ENCODE data around the gene HCRTR1. TPM values are rescaled to one million over a fixed set of nuclear protein-coding genes. Genes with fewer than 3 reads are reported as not detected.
A peak's percentile ranks its signal among the peaks of the same experiment; 100 is the strongest.

HCRTR1 gene
- total RNA-seq, 5 donors from 2014 or later (not counting 1 experiment from before 2014, with no cell fraction given), result not detected

GRCh38 chr1:31633117-31633516 lies 15.6 kb downstream of the HCRTR1 start:
- ChIA-PET CTCF (interaction anchor here in 1 of 2 donors (0.7 kb wide), 1 partner anchor 1764 kb away, joined by 3 read pairs; no protein-coding TSS in a partner anchor), POLR2A (no interaction called here)
- Mint-ChIP-seq H3K27ac (no peak overlapping the region), H3K27me3 (no peaks in the 10 kb centered on the region), H3K9me3 (no peaks in the 10 kb centered on the region), H3K4me1 (peaks cover 0 to 22% (median 16%) of the 10 kb centered on the region in 3 donors), H3K4me3 (no peak overlapping the region), H3K36me3 (peaks cover 32% of the 10 kb centered on the region)
- no peaks in the 10 kb centered on the region for H3K27me3 ChIP-seq (replicated peaks in 1 of 2; ENCODE audit: control insufficient read depth in 2 of 2, extremely low read depth in 1 of 2, insufficient read depth in 2 of 2, low read length in 1 of 2)
- H3K36me3 ChIP-seq (ENCODE audit: control insufficient read depth in 2 of 2, extremely low read depth in 1 of 2, insufficient read depth in 1 of 2, low read length in 1 of 2), result peaks cover 8 to 77% of the 10 kb centered on the region in 2 donors
- 86% methylated on average over 1 of the region's 4 CpGs for WGBS (ENCODE audit: insufficient coverage)
- H3K4me1 ChIP-seq (ENCODE audit: control insufficient read depth in 1 of 2, extremely low read depth in 1 of 2, insufficient read depth in 2 of 2, low read length in 2 of 2), result peaks cover 0 to 11% of the 10 kb centered on the region in 2 experiments
- H3K4me3 ChIP-seq (ENCODE audit: control insufficient read depth in 1 of 2, extremely low read depth in 1 of 2, low read length in 1 of 2), result no peak overlapping the region
- no peak overlapping the region for H3K27ac ChIP-seq (ENCODE audit: low read length)
- no peaks in the 10 kb centered on the region for H3K9me3 ChIP-seq
- ATAC-seq (replicated peaks in 1 of 4), result no peak
- DNase-seq, result peak in 8 of 35 experiments; percentile 12 to 27 (median 22)

- Histone ChIP-seq H3K4me3 (ENCODE audit: control insufficient read depth in 1 of 2, extremely low read depth in 1 of 2, low read length in 1 of 2) (no peak overlapping the region), H3K9me3 (no peaks in the 10 kb centered on the region), H3K27ac (ENCODE audit: low read length) (no peak overlapping the region), H3K27me3 (replicated peaks in 1 of 2; ENCODE audit: control insufficient read depth in 2 of 2, extremely low read depth in 1 of 2, insufficient read depth in 2 of 2, low read length in 1 of 2) (no peaks in the 10 kb centered on the region), H3K36me3 (ENCODE audit: control insufficient read depth in 2 of 2, extremely low read depth in 1 of 2, insufficient read depth in 1 of 2, low read length in 1 of 2) (peaks cover 2 to 34% of the 10 kb centered on the region in 2 donors), H3K4me1 (ENCODE audit: control insufficient read depth in 1 of 2, extremely low read depth in 1 of 2, insufficient read depth in 2 of 2, low read length in 2 of 2) (peaks cover 0 to 32% of the 10 kb centered on the region in 2 experiments)
- CTCF ChIA-PET, result interaction anchor here in 1 of 2 donors (0.7 kb wide), 1 partner anchor 1076 kb away, joined by 8 read pairs; no protein-coding TSS in a partner anchor
- DNase-seq (no peak), ATAC-seq (replicated peaks in 1 of 4) (peak in 1 of 4 experiments; percentile 45)
- WGBS (ENCODE audit: insufficient coverage), result 63% methylated on average over 2 of the region's 5 CpGs
- Mint-ChIP-seq H3K4me3 (no peak overlapping the region), H3K9me3 (no peaks in the 10 kb centered on the region), H3K36me3 (peaks cover 5% of the 10 kb centered on the region), H3K27me3 (no peaks in the 10 kb centered on the region), H3K4me1 (peaks cover 0 to 31% (median 25%) of the 10 kb centered on the region in 3 donors), H3K27ac (no peak overlapping the region)
- POLR2A ChIA-PET, result interaction anchor here in 1 of 2 donors (0.5 kb wide), 1 partner anchor 470 kb away, joined by 5 read pairs; the partner anchor contains the start of gene KPNA6
These were observed 20.6 kb downstream of the HCRTR1 start for GRCh38 chr1:31637915-31638673.

GRCh38 chr1:31639543-31639942 lies 22.1 kb downstream of the HCRTR1 start:
- Histone ChIP-seq H3K4me1 (ENCODE audit: control insufficient read depth in 1 of 2, extremely low read depth in 1 of 2, insufficient read depth in 2 of 2, low read length in 2 of 2) (peaks cover 9 to 43% of the 10 kb centered on the region in 2 experiments), H3K9me3 (no peaks in the 10 kb centered on the region), H3K27me3 (replicated peaks in 1 of 2; ENCODE audit: control insufficient read depth in 2 of 2, extremely low read depth in 1 of 2, insufficient read depth in 2 of 2, low read length in 1 of 2) (no peaks in the 10 kb centered on the region), H3K4me3 (ENCODE audit: control insufficient read depth in 1 of 2, extremely low read depth in 1 of 2, low read length in 1 of 2) (no peak overlapping the region), H3K36me3 (ENCODE audit: control insufficient read depth in 2 of 2, extremely low read depth in 1 of 2, insufficient read depth in 1 of 2, low read length in 1 of 2) (peaks cover 2 to 22% of the 10 kb centered on the region in 2 donors), H3K27ac (ENCODE audit: low read length) (no peak overlapping the region)
- Mint-ChIP-seq H3K4me1 (peaks cover 11 to 44% (median 38%) of the 10 kb centered on the region in 3 donors), H3K36me3 (peaks cover 4% of the 10 kb centered on the region), H3K27me3 (no peaks in the 10 kb centered on the region), H3K4me3 (no peak overlapping the region), H3K27ac (no peak overlapping the region), H3K9me3 (no peaks in the 10 kb centered on the region)
- DNase-seq, result no peak
- WGBS (ENCODE audit: insufficient coverage), result 76% methylated on average over 4 of the region's 5 CpGs
- ChIA-PET CTCF (no interaction called here), POLR2A (no interaction called here)
- ATAC-seq (replicated peaks in 1 of 4), result no peak

- Mint-ChIP-seq H3K36me3 (no peaks in the 10 kb centered on the region), H3K9me3 (no peaks in the 10 kb centered on the region), H3K4me1 (peaks cover 16 to 50% (median 45%) of the 10 kb centered on the region in 3 donors), H3K4me3 (no peak overlapping the region), H3K27ac (no peak overlapping the region), H3K27me3 (no peaks in the 10 kb centered on the region)
- peaks cover 2 to 16% of the 10 kb centered on the region in 2 donors for H3K36me3 ChIP-seq (ENCODE audit: control insufficient read depth in 2 of 2, extremely low read depth in 1 of 2, insufficient read depth in 1 of 2, low read length in 1 of 2)
- ATAC-seq (replicated peaks in 1 of 4) (no peak), DNase-seq (no peak)
- ChIA-PET CTCF (no interaction called here), POLR2A (no interaction called here)
- H3K4me1 ChIP-seq (ENCODE audit: control insufficient read depth in 1 of 2, extremely low read depth in 1 of 2, insufficient read depth in 2 of 2, low read length in 2 of 2), result peaks cover 9 to 44% of the 10 kb centered on the region in 2 experiments
- H3K9me3 ChIP-seq, result no peaks in the 10 kb centered on the region
- H3K27me3 ChIP-seq (replicated peaks in 1 of 2; ENCODE audit: control insufficient read depth in 2 of 2, extremely low read depth in 1 of 2, insufficient read depth in 2 of 2, low read length in 1 of 2), result no peaks in the 10 kb centered on the region
- H3K4me3 ChIP-seq (ENCODE audit: control insufficient read depth in 1 of 2, extremely low read depth in 1 of 2, low read length in 1 of 2), result no peak overlapping the region
- no peak overlapping the region for H3K27ac ChIP-seq (ENCODE audit: low read length)
These were observed 22.7 kb downstream of the HCRTR1 start for GRCh38 chr1:31640179-31640578.

DNA sequence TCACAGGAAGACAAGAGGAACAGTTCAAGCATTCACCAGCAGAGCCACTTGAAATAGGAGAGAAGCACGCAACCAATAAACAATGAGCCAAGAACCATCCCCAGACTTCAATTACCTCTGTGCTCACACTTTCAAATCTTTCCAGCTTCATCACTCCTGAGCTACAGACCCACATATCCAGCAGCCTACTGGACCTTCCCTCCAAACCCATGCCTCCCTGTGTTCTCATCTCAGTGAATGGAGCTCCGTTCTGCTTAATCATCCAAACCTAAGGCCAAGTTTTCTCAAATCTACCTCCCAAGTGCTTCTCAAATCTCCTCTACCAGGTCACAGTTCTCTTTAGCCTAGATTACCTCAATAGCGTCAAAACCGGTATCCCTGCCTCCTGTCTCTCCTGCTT lies 23.5 kb downstream of the HCRTR1 start:
- H3K27ac Mint-ChIP-seq, result no peak overlapping the region
- no peak overlapping the region for H3K4me3 Mint-ChIP-seq
- H3K27me3 Mint-ChIP-seq, result no peaks in the 10 kb centered on the region
- no peak for DNase-seq
- ATAC-seq (replicated peaks in 1 of 4), result no peak
- peaks cover 16 to 52% of the 10 kb centered on the region in 2 experiments for H3K4me1 ChIP-seq (ENCODE audit: control insufficient read depth in 1 of 2, extremely low read depth in 1 of 2, insufficient read depth in 2 of 2, low read length in 2 of 2)
- no peaks in the 10 kb centered on the region for H3K27me3 ChIP-seq (replicated peaks in 1 of 2; ENCODE audit: control insufficient read depth in 2 of 2, extremely low read depth in 1 of 2, insufficient read depth in 2 of 2, low read length in 1 of 2)
- H3K4me3 ChIP-seq (ENCODE audit: control insufficient read depth in 1 of 2, extremely low read depth in 1 of 2, low read length in 1 of 2), result no peak overlapping the region
- CTCF ChIA-PET, result no interaction called here
- no peaks in the 10 kb centered on the region for H3K9me3 Mint-ChIP-seq
- POLR2A ChIA-PET, result no interaction called here
- H3K27ac ChIP-seq (ENCODE audit: low read length), result no peak overlapping the region
- no peaks in the 10 kb centered on the region for H3K9me3 ChIP-seq
- no peaks in the 10 kb centered on the region for H3K36me3 Mint-ChIP-seq
- peaks cover 24 to 55% (median 49%) of the 10 kb centered on the region in 3 donors for H3K4me1 Mint-ChIP-seq
- WGBS (ENCODE audit: insufficient coverage), result 96% methylated on average over 4 of the region's 4 CpGs
- peaks cover 0 to 11% of the 10 kb centered on the region in 2 donors for H3K36me3 ChIP-seq (ENCODE audit: control insufficient read depth in 2 of 2, extremely low read depth in 1 of 2, insufficient read depth in 1 of 2, low read length in 1 of 2)

- no peak overlapping the region for H3K27ac Mint-ChIP-seq
- no peak overlapping the region for H3K4me3 Mint-ChIP-seq
- ChIA-PET CTCF (no interaction called here), POLR2A (no interaction called here)
- no peak overlapping the region for H3K27ac ChIP-seq (ENCODE audit: low read length)
- no peak overlapping the region for H3K4me3 ChIP-seq (ENCODE audit: control insufficient read depth in 1 of 2, extremely low read depth in 1 of 2, low read length in 1 of 2)
- H3K4me1 Mint-ChIP-seq, result peaks cover 34 to 52% (median 44%) of the 10 kb centered on the region in 3 donors
- ATAC-seq (replicated peaks in 1 of 4) (no peak), DNase-seq (no peak)
- peaks cover 0 to 11% of the 10 kb centered on the region in 2 donors for H3K36me3 ChIP-seq (ENCODE audit: control insufficient read depth in 2 of 2, extremely low read depth in 1 of 2, insufficient read depth in 1 of 2, low read length in 1 of 2)
- no peaks in the 10 kb centered on the region for H3K27me3 Mint-ChIP-seq
- H3K9me3 Mint-ChIP-seq, result no peaks in the 10 kb centered on the region
- 100% methylated on average over 1 of the region's 4 CpGs for WGBS (ENCODE audit: insufficient coverage)
- H3K27me3 ChIP-seq (replicated peaks in 1 of 2; ENCODE audit: control insufficient read depth in 2 of 2, extremely low read depth in 1 of 2, insufficient read depth in 2 of 2, low read length in 1 of 2), result no peaks in the 10 kb centered on the region
- peaks cover 16 to 49% of the 10 kb centered on the region in 2 experiments for H3K4me1 ChIP-seq (ENCODE audit: control insufficient read depth in 1 of 2, extremely low read depth in 1 of 2, insufficient read depth in 2 of 2, low read length in 2 of 2)
- no peaks in the 10 kb centered on the region for H3K9me3 ChIP-seq
- H3K36me3 Mint-ChIP-seq, result no peaks in the 10 kb centered on the region
These were observed 24.9 kb downstream of the HCRTR1 start for GRCh38 chr1:31642366-31642765.

Measured in T-cell (primary cell).